Embryonic facial prominence (tissue), 1 donor: ENCODE data around the gene PICALM.

Experiments used
- DNase-seq: peaks from one replicate; pipeline ENCODE4 v3.0.0-alpha.2; 2016; ENCODE audit errors: extremely low spot score

PICALM gene

GRCh38 chr11:86047275-86047991, 21.5 kb downstream of the PICALM start:
- DNase-seq, result no peak

GRCh38 chr11:86046116-86046515, 22.8 kb downstream of the PICALM start:
- no peak for DNase-seq

- no peak for DNase-seq
These were observed 24.9 kb downstream of the PICALM start for GRCh38 chr11:86043765-86044503.

- peak; percentile 85 for DNase-seq
These were observed 26.9 kb downstream of the PICALM start for GRCh38 chr11:86041975-86042378.

GRCh38 chr11:86040919-86041850, 27.7 kb downstream of the PICALM start:
- no peak for DNase-seq

GRCh38 chr11:86039094-86039493, 29.8 kb downstream of the PICALM start:
- no peak for DNase-seq

GRCh38 chr11:86037743-86038142, 31.1 kb downstream of the PICALM start:
- no peak for DNase-seq

- DNase-seq, result no peak
These were observed 33.0 kb downstream of the PICALM start for GRCh38 chr11:86035920-86036319.

- no peak for DNase-seq
These were observed 33.7 kb downstream of the PICALM start for GRCh38 chr11:86035164-86035563.

- DNase-seq, result no peak
These were observed 34.2 kb downstream of the PICALM start for GRCh38 chr11:86034710-86035109.

GRCh38 chr11:86021377-86021776, 47.5 kb downstream of the PICALM start:
- no peak for DNase-seq

GRCh38 chr11:86018249-86018648, 50.6 kb downstream of the PICALM start:
- no peak for DNase-seq

GRCh38 chr11:86016451-86016850, 52.4 kb downstream of the PICALM start:
- no peak for DNase-seq

- DNase-seq, result no peak
These were observed 53.2 kb downstream of the PICALM start for GRCh38 chr11:86015699-86016098.

GRCh38 chr11:86014221-86014620, 54.7 kb downstream of the PICALM start:
- DNase-seq, result no peak

GRCh38 chr11:86013713-86014112, 55.2 kb downstream of the PICALM start:
- DNase-seq, result no peak

GRCh38 chr11:86011175-86011574, 57.7 kb downstream of the PICALM start:
- no peak for DNase-seq

- no peak for DNase-seq
These were observed 65.2 kb downstream of the PICALM start for GRCh38 chr11:86003654-86004053.

- DNase-seq, result no peak
These were observed 66.5 kb downstream of the PICALM start for GRCh38 chr11:86002431-86002830.

- no peak for DNase-seq
These were observed 77.4 kb downstream of the PICALM start for GRCh38 chr11:85991508-85991907.

GRCh38 chr11:85989746-85990145, 79.1 kb downstream of the PICALM start:
- DNase-seq, result no peak

- no peak for DNase-seq
These were observed 80.1 kb downstream of the PICALM start for GRCh38 chr11:85988780-85989179.
